Measurements from ENCODE around the gene SALL2.

SALL2 gene

GRCh38 chr14:21525571-21525961, 580 bp downstream of the SALL2 start:
- no peaks in the 10 kb centered on the region for H3K9me3 ChIP-seq (ENCODE audit: severe bottlenecking)
- ATAC-seq (ENCODE audit: low read depth) (peak; percentile 11; the same call in 2 of the 3 replicates), DNase-seq (ENCODE audit: low spot score) (no peak)
- TF ChIP-seq, protein P1, sequence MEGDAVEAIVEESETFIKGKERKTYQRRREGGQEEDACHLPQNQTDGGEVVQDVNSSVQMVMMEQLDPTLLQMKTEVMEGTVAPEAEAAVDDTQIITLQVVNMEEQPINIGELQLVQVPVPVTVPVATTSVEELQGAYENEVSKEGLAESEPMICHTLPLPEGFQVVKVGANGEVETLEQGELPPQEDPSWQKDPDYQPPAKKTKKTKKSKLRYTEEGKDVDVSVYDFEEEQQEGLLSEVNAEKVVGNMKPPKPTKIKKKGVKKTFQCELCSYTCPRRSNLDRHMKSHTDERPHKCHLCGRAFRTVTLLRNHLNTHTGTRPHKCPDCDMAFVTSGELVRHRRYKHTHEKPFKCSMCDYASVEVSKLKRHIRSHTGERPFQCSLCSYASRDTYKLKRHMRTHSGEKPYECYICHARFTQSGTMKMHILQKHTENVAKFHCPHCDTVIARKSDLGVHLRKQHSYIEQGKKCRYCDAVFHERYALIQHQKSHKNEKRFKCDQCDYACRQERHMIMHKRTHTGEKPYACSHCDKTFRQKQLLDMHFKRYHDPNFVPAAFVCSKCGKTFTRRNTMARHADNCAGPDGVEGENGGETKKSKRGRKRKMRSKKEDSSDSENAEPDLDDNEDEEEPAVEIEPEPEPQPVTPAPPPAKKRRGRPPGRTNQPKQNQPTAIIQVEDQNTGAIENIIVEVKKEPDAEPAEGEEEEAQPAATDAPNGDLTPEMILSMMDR (IDR thresholded peaks at IDR 0.05; ENCODE audit: poor library complexity, severe bottlenecking) = no peak
- peak overlapping the region; percentile 52 for H3K4me3 ChIP-seq (ENCODE audit: severe bottlenecking)
- peaks cover 2% of the 10 kb centered on the region for H3K4me1 ChIP-seq (ENCODE audit: insufficient read depth, poor library complexity, severe bottlenecking)
- no peaks in the 10 kb centered on the region for H3K36me3 ChIP-seq (ENCODE audit: low read depth)
- no peak overlapping the region for H3K27ac ChIP-seq (ENCODE audit: poor library complexity, severe bottlenecking)
- no peaks in the 10 kb centered on the region for H3K27me3 ChIP-seq (ENCODE audit: insufficient read depth, poor library complexity, severe bottlenecking)

DNA sequence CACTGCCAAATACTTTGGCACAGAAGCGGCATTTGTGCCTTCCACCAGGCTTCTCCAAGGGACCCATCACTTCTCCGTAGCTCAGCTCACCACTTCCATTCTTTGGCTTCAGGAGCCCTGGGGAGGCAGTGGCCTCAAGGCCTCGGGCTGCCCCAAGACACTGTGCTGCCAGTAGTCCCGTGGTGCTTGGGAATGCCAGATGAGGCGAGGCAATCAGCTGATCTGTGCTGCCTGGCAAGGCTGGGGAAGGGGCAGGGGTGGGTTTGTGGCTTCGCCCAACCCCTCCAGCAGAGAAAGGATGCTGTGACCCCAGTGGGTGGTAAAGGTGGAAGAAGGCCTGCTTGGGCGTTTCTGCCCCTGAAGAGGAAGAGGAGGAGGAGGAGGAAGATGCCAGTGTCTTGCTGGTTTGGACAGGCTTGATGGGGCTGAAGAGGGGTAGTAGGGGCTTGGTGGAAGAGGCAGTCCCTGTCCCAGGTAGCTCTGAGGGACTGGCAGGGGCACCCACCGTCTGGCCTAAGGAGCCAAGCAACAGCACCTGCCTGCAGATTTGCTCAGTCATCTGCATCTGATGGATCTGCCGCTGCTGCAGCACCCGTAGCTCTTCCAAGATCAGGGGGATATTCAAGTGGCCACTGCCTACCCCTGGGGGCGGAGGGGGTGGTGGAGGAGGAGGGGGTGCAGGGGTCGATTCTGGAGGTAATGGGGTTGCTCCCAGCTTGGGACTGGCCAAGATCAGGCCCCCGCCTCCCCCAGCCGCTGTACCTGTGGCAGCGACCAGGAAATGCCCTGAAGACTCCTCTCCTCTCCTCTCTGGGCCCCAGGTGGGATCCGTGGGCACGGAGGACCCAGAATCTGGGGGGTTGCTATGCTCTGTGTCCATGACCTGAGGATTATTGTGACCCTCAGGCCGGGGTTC, 1.3 kb downstream of the SALL2 start:
- H3K4me3 ChIP-seq (ENCODE audit: severe bottlenecking) = peak overlapping the region; percentile 52
- no peaks in the 10 kb centered on the region for H3K4me1 ChIP-seq (ENCODE audit: insufficient read depth, poor library complexity, severe bottlenecking)
- DNase-seq (ENCODE audit: low spot score) (no peak), ATAC-seq (ENCODE audit: low read depth) (no peak)
- H3K27me3 ChIP-seq (ENCODE audit: insufficient read depth, poor library complexity, severe bottlenecking) = no peaks in the 10 kb centered on the region
- no peak overlapping the region for H3K27ac ChIP-seq (ENCODE audit: poor library complexity, severe bottlenecking)
- H3K36me3 ChIP-seq (ENCODE audit: low read depth) = no peaks in the 10 kb centered on the region
- TF ChIP-seq, protein P1 (IDR thresholded peaks at IDR 0.05; ENCODE audit: poor library complexity, severe bottlenecking) = no peak
- H3K9me3 ChIP-seq (ENCODE audit: severe bottlenecking) = no peaks in the 10 kb centered on the region

GRCh38 chr14:21523203-21523602, 2.9 kb downstream of the SALL2 start:
- Histone ChIP-seq H3K4me1 (ENCODE audit: insufficient read depth, poor library complexity, severe bottlenecking) (no peaks in the 10 kb centered on the region), H3K27me3 (ENCODE audit: insufficient read depth, poor library complexity, severe bottlenecking) (no peaks in the 10 kb centered on the region), H3K36me3 (ENCODE audit: low read depth) (no peaks in the 10 kb centered on the region), H3K4me3 (ENCODE audit: severe bottlenecking) (no peak overlapping the region), H3K27ac (ENCODE audit: poor library complexity, severe bottlenecking) (no peak overlapping the region), H3K9me3 (ENCODE audit: severe bottlenecking) (no peaks in the 10 kb centered on the region)
- no peak for DNase-seq (ENCODE audit: low spot score)
- TF ChIP-seq, protein P1 (IDR thresholded peaks at IDR 0.05; ENCODE audit: poor library complexity, severe bottlenecking) = no peak
- no peak for ATAC-seq (ENCODE audit: low read depth)

- no peak overlapping the region for H3K4me3 ChIP-seq (ENCODE audit: severe bottlenecking)
- TF ChIP-seq, protein P1 (IDR thresholded peaks at IDR 0.05; ENCODE audit: poor library complexity, severe bottlenecking) = no peak
- H3K27me3 ChIP-seq (ENCODE audit: insufficient read depth, poor library complexity, severe bottlenecking) = peaks cover 4% of the 10 kb centered on the region
- ATAC-seq (ENCODE audit: low read depth) (no peak), DNase-seq (ENCODE audit: low spot score) (no peak)
- H3K27ac ChIP-seq (ENCODE audit: poor library complexity, severe bottlenecking) = no peak overlapping the region
- H3K36me3 ChIP-seq (ENCODE audit: low read depth) = no peaks in the 10 kb centered on the region
- H3K9me3 ChIP-seq (ENCODE audit: severe bottlenecking) = no peaks in the 10 kb centered on the region
- no peaks in the 10 kb centered on the region for H3K4me1 ChIP-seq (ENCODE audit: insufficient read depth, poor library complexity, severe bottlenecking)
These were observed 4.6 kb downstream of the SALL2 start for GRCh38 chr14:21521501-21521900.

DNA sequence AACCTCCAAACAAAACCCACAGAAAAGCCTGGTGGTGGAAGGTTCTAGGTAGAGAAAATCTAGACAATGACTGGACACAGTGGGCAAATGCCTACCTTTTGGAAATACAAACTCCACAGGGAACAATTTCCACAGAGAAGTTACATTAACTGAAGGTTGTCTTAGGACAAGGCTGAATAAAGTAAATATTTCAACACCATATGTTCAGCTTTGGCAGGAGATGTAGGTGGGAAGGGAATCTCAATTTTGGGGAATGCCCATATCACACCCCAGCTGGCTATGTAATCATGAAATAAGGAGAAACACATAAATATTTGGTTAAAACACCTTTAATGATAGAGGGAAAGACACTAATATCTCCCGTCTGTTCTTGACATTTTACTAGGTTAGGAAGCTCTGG, 5.4 kb downstream of the SALL2 start:
- DNase-seq (ENCODE audit: low spot score) = no peak
- Histone ChIP-seq H3K27ac (ENCODE audit: poor library complexity, severe bottlenecking) (no peak overlapping the region), H3K9me3 (ENCODE audit: severe bottlenecking) (no peaks in the 10 kb centered on the region), H3K36me3 (ENCODE audit: low read depth) (no peaks in the 10 kb centered on the region), H3K4me3 (ENCODE audit: severe bottlenecking) (no peak overlapping the region), H3K4me1 (ENCODE audit: insufficient read depth, poor library complexity, severe bottlenecking) (no peaks in the 10 kb centered on the region), H3K27me3 (ENCODE audit: insufficient read depth, poor library complexity, severe bottlenecking) (peaks cover 4% of the 10 kb centered on the region)
- TF ChIP-seq, protein P1 (IDR thresholded peaks at IDR 0.05; ENCODE audit: poor library complexity, severe bottlenecking) = no peak
- ATAC-seq (ENCODE audit: low read depth) = no peak

Data from RWPE2 (cell line).